Measurements from ENCODE around the gene SYNDIG1L. TPM values are rescaled to one million over a fixed set of nuclear protein-coding genes. Genes with fewer than 3 reads are reported as not detected.

SYNDIG1L gene
- polyA plus RNA-seq, 1 donor from 2014 or later: 2.0 TPM

GRCh38 chr14:74356892-74357575 is 69.0 kb downstream of the SYNDIG1L start:
- Histone ChIP-seq H3K27ac (ENCODE audit: low read length) (no peak overlapping the region), H3K27me3 (ENCODE audit: insufficient read depth, low read depth, low read length) (no peaks in the 10 kb centered on the region), H3K9me2 (ENCODE audit: insufficient read depth, low read length) (no peaks in the 10 kb centered on the region), H3F3A (ENCODE audit: insufficient read depth, low read length, poor library complexity, severe bottlenecking) (no peaks in the 10 kb centered on the region), H2AFZ (ENCODE audit: low read depth, low read length) (no peak overlapping the region), H4K20me1 (ENCODE audit: insufficient read depth) (no peaks in the 10 kb centered on the region), H3K9me3 (ENCODE audit: low read length) (no peaks in the 10 kb centered on the region), H3K9ac (ENCODE audit: low read length) (no peak overlapping the region), H3K4me3 (ENCODE audit: low read length) (no peak overlapping the region), H3K36me3 (ENCODE audit: insufficient read depth, low read length) (no peaks in the 10 kb centered on the region), H3K4me2 (ENCODE audit: low read length) (no peak overlapping the region), H3K79me2 (replicated peaks; ENCODE audit: insufficient read depth, low read length) (no peaks in the 10 kb centered on the region)
- TF ChIP-seq MXI1 (conservative IDR thresholded peaks at IDR 0.05; ENCODE audit: poor library complexity, severe bottlenecking) (no peak), POLR2AphosphoS5 (IDR thresholded peaks at IDR 0.05) (no peak), EZH2 (IDR thresholded peaks at IDR 0.05; ENCODE audit: borderline replicate concordance, insufficient read depth, low read length, poor library complexity, severe bottlenecking) (no peak), SMC3 (conservative IDR thresholded peaks at IDR 0.05; ENCODE audit: poor library complexity) (no peak), EP300 (conservative IDR thresholded peaks at IDR 0.05; ENCODE audit: poor library complexity, severe bottlenecking) (no peak), TAF1 (IDR thresholded peaks at IDR 0.05; ENCODE audit: low read depth) (no peak), RAD21 (conservative IDR thresholded peaks at IDR 0.05) (no peak)
- TF ChIP-seq, protein P1, sequence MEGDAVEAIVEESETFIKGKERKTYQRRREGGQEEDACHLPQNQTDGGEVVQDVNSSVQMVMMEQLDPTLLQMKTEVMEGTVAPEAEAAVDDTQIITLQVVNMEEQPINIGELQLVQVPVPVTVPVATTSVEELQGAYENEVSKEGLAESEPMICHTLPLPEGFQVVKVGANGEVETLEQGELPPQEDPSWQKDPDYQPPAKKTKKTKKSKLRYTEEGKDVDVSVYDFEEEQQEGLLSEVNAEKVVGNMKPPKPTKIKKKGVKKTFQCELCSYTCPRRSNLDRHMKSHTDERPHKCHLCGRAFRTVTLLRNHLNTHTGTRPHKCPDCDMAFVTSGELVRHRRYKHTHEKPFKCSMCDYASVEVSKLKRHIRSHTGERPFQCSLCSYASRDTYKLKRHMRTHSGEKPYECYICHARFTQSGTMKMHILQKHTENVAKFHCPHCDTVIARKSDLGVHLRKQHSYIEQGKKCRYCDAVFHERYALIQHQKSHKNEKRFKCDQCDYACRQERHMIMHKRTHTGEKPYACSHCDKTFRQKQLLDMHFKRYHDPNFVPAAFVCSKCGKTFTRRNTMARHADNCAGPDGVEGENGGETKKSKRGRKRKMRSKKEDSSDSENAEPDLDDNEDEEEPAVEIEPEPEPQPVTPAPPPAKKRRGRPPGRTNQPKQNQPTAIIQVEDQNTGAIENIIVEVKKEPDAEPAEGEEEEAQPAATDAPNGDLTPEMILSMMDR (IDR thresholded peaks at IDR 0.05; ENCODE audit: poor library complexity, severe bottlenecking): no peak
- TF ChIP-seq, protein P2, sequence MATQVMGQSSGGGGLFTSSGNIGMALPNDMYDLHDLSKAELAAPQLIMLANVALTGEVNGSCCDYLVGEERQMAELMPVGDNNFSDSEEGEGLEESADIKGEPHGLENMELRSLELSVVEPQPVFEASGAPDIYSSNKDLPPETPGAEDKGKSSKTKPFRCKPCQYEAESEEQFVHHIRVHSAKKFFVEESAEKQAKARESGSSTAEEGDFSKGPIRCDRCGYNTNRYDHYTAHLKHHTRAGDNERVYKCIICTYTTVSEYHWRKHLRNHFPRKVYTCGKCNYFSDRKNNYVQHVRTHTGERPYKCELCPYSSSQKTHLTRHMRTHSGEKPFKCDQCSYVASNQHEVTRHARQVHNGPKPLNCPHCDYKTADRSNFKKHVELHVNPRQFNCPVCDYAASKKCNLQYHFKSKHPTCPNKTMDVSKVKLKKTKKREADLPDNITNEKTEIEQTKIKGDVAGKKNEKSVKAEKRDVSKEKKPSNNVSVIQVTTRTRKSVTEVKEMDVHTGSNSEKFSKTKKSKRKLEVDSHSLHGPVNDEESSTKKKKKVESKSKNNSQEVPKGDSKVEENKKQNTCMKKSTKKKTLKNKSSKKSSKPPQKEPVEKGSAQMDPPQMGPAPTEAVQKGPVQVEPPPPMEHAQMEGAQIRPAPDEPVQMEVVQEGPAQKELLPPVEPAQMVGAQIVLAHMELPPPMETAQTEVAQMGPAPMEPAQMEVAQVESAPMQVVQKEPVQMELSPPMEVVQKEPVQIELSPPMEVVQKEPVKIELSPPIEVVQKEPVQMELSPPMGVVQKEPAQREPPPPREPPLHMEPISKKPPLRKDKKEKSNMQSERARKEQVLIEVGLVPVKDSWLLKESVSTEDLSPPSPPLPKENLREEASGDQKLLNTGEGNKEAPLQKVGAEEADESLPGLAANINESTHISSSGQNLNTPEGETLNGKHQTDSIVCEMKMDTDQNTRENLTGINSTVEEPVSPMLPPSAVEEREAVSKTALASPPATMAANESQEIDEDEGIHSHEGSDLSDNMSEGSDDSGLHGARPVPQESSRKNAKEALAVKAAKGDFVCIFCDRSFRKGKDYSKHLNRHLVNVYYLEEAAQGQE (IDR thresholded peaks at IDR 0.05; ENCODE audit: borderline replicate concordance): no peak

Other genes with a start within 250 kb of the SYNDIG1L start
- gene VSX2, start 186.8 kb downstream of the SYNDIG1L start, polyA plus RNA-seq: not detected in 2 replicates
- 106 and 121 TPM in 2 replicates for gene ABCD4, start 123.3 kb downstream of the SYNDIG1L start, polyA plus RNA-seq
- not detected in 2 replicates for gene VRTN, start 77.7 kb downstream of the SYNDIG1L start, polyA plus RNA-seq
- gene NPC2, start 67.1 kb upstream of the SYNDIG1L start, polyA plus RNA-seq: 46.8 and 68.8 TPM in 2 replicates
- 45.1 and 73.4 TPM in 2 replicates for gene ISCA2, start 67.6 kb upstream of the SYNDIG1L start, polyA plus RNA-seq
- gene LTBP2, start 186.0 kb upstream of the SYNDIG1L start, polyA plus RNA-seq: 0.33 and 0.44 TPM in 2 replicates

Data from neural cell (in vitro differentiated cells).